ENCODE data around the gene POLR2E.
A peak's percentile ranks its signal among the peaks of the same experiment; 100 is the strongest.

The POLR2E gene

GRCh38 chr19:1080360-1081161 lies 14.6 kb downstream of the POLR2E start:
- no peak for DNase-seq (ENCODE audit: low spot score)

- DNase-seq (ENCODE audit: low spot score): no peak
Observed at GRCh38 chr19:1079566-1080111, 15.5 kb downstream of the POLR2E start.

- no peak for DNase-seq (ENCODE audit: low spot score)
Observed at GRCh38 chr19:1076951-1077350, 18.2 kb downstream of the POLR2E start.

GRCh38 chr19:1076046-1076386 lies 19.2 kb downstream of the POLR2E start:
- no peak for DNase-seq (ENCODE audit: low spot score)

GRCh38 chr19:1074544-1075283 lies 20.5 kb downstream of the POLR2E start:
- DNase-seq (ENCODE audit: low spot score): no peak

- no peak for DNase-seq (ENCODE audit: low spot score)
Observed at GRCh38 chr19:1073956-1074517, 21.1 kb downstream of the POLR2E start.

GRCh38 chr19:1073063-1073955 lies 21.9 kb downstream of the POLR2E start:
- no peak for DNase-seq (ENCODE audit: low spot score)

GRCh38 chr19:1072371-1073015 lies 22.7 kb downstream of the POLR2E start:
- no peak for DNase-seq (ENCODE audit: low spot score)

- peak; percentile 38 for DNase-seq (ENCODE audit: low spot score)
Observed at GRCh38 chr19:1070931-1071791, 24.0 kb downstream of the POLR2E start.

GRCh38 chr19:1070576-1070930 lies 24.6 kb downstream of the POLR2E start:
- DNase-seq (ENCODE audit: low spot score): no peak

GRCh38 chr19:1069009-1069779 lies 26.0 kb downstream of the POLR2E start:
- DNase-seq (ENCODE audit: low spot score): no peak

- no peak for DNase-seq (ENCODE audit: low spot score)
Observed at GRCh38 chr19:1068009-1069001, 26.9 kb downstream of the POLR2E start.

GRCh38 chr19:1067341-1067957 lies 27.7 kb downstream of the POLR2E start:
- no peak for DNase-seq (ENCODE audit: low spot score)

GRCh38 chr19:1066748-1067340 lies 28.3 kb downstream of the POLR2E start, which contains the start of gene ARHGAP45:
Gene ARHGAP45 (plus strand): TSS chr19:1067167. CDS start chr19:1067406, 239 bp downstream.
- DNase-seq (ENCODE audit: low spot score): no peak

GRCh38 chr19:1066251-1066747 lies 28.9 kb downstream of the POLR2E start:
- no peak for DNase-seq (ENCODE audit: low spot score)

- DNase-seq (ENCODE audit: low spot score): no peak
Observed at GRCh38 chr19:1065606-1066109, 29.5 kb downstream of the POLR2E start.

Data from AG08395 (cell line).